H1 (cell line): ENCODE results near the gene KIF13A. TPM values are rescaled to one million over a fixed set of nuclear protein-coding genes. Genes with fewer than 3 reads are reported as not detected.

Source experiments
- CTCF ChIA-PET: fragments of 300-600 bp; sonication (Branson Sonifier 250); formaldehyde crosslinking; loops from one replicate; lab custom pipeline; 2021; ENCODE audit not compliant: partially characterized antibody; lab: Charles Lee
- POLR2A ChIA-PET: fragments of 300-600 bp; sonication (Branson Sonifier 250); formaldehyde crosslinking; loops from one replicate; lab custom pipeline; 2021; ENCODE audit warnings: inconsistent platforms; ENCODE audit not compliant: partially characterized antibody; lab: Charles Lee
- DNase-seq, 2 experiments: peaks; one replicate each; pipeline versions ENCODE4 v3.0.0 to v3.0.0-alpha.2; 2010 to 2022; ENCODE audit warnings: low spot score in 2 of 2, low read depth in 1 of 2, mixed read lengths in 1 of 2
- FAIRE-seq: peaks from 2 replicates; lab custom pipeline; 2011; peaks lifted over from hg19 to GRCh38; lab: Jason Lieb, UNC
- H2AFZ ChIP-seq: 2 replicates; pipeline ENCODE4 v1.8.1; 2012; ENCODE audit warnings: low read length, inconsistent platforms
- H2AK5ac ChIP-seq: 2 replicates; pipeline ENCODE4 v1.6.1; 2013; ENCODE audit warnings: low read depth, low read length
- H2BK120ac ChIP-seq: replicated peaks from 2 replicates; pipeline ENCODE3; 2013; ENCODE audit warnings: low read depth, low read length, inconsistent platforms
- H2BK12ac ChIP-seq: 2 replicates; pipeline ENCODE4 v1.6.1; 2013; ENCODE audit warnings: low read depth, low read length
- H2BK15ac ChIP-seq: 2 replicates; pipeline ENCODE4 v1.6.1; 2013; ENCODE audit warnings: low read length
- H2BK20ac ChIP-seq: 2 replicates; pipeline ENCODE4 v1.6.1; 2013; ENCODE audit warnings: low read length
- H2BK5ac ChIP-seq: 2 replicates; pipeline ENCODE4 v1.6.1; 2013; ENCODE audit warnings: low read depth, low read length
- H3K14ac ChIP-seq: 2 replicates; pipeline ENCODE4 v1.6.1; 2013; ENCODE audit warnings: inconsistent platforms; ENCODE audit not compliant: insufficient read length
- H3K18ac ChIP-seq: 2 replicates; pipeline ENCODE4 v1.6.1; 2013; ENCODE audit warnings: low read length; ENCODE audit errors: extremely low read depth
- H3K23ac ChIP-seq: 2 replicates; pipeline ENCODE4 v1.6.1; 2013; ENCODE audit warnings: inconsistent platforms; ENCODE audit not compliant: insufficient read length
- H3K23me2 ChIP-seq: 2 replicates; pipeline ENCODE4 v1.6.1; 2013; ENCODE audit warnings: low read depth, low read length
- H3K27ac ChIP-seq: 2 replicates; pipeline ENCODE4 v1.6.1; 2011; ENCODE audit warnings: low read depth, low read length, inconsistent platforms
- H3K27me3 ChIP-seq, 4 experiments: replicated peaks in 1 of 4; 1 replicate in 1 of 4; 2 replicates in 3 of 4; pipeline versions ENCODE4 v1.6.1 to v1.8.1; 2011 to 2013; ENCODE audit warnings: low read length in 3 of 4, mild to moderate bottlenecking in 3 of 4, inconsistent platforms in 2 of 4, mixed read lengths in 2 of 4, moderate library complexity in 1 of 4; ENCODE audit not compliant: control insufficient read depth in 3 of 4, insufficient read depth in 3 of 4; ENCODE audit errors: extremely low read depth in 1 of 4
- H3K36me3 ChIP-seq, 4 experiments: 2 replicates each; pipeline versions ENCODE4 v1.6.1 to v1.8.1; 2011 to 2013; ENCODE audit warnings: mild to moderate bottlenecking in 4 of 4, low read length in 3 of 4, moderate library complexity in 2 of 4, control low read depth in 1 of 4, inconsistent platforms in 1 of 4; ENCODE audit not compliant: insufficient read depth in 4 of 4, control insufficient read depth in 2 of 4
- H3K4ac ChIP-seq: replicated peaks from 2 replicates; pipeline ENCODE3; 2013; ENCODE audit warnings: low read length, low read depth, mixed read lengths, inconsistent platforms; ENCODE audit not compliant: insufficient read length
- H3K4me1 ChIP-seq, 4 experiments: replicated peaks in 1 of 4; 1 replicate in 1 of 4; 2 replicates in 3 of 4; pipeline versions ENCODE4 v1.6.1 to v1.8.1; 2011 to 2013; ENCODE audit warnings: low read length in 3 of 4, inconsistent platforms in 2 of 4, mixed read lengths in 1 of 4; ENCODE audit not compliant: insufficient read depth in 4 of 4, control insufficient read depth in 3 of 4
- H3K4me2 ChIP-seq, 2 experiments: 2 replicates each; pipeline versions ENCODE4 v1.6.1 to v1.8.1; 2011 to 2013; ENCODE audit warnings: low read depth in 2 of 2, low read length in 2 of 2, control low read depth in 1 of 2, inconsistent platforms in 1 of 2, mild to moderate bottlenecking in 1 of 2; ENCODE audit not compliant: insufficient read depth in 1 of 2
- H3K4me3 ChIP-seq, 4 experiments: fragments of 200-600, 300-600 bp in 1 of 4; sonication (generic), shearing (Covaris generic), sonication (Bioruptor Twin) in 1 of 4; 2 replicates each; pipeline versions ENCODE4 v1.5.1 to v1.8.1; 2011 to 2016; ENCODE audit warnings: low read length in 4 of 4, low read depth in 3 of 4, control low read depth in 2 of 4, inconsistent platforms in 2 of 4, mild to moderate bottlenecking in 2 of 4, mixed read lengths in 1 of 4, moderate library complexity in 1 of 4; ENCODE audit not compliant: insufficient read depth in 2 of 4; ENCODE audit errors: extremely low read depth in 1 of 4
- H3K56ac ChIP-seq: replicated peaks from 2 replicates; pipeline ENCODE3; 2013; ENCODE audit warnings: low read depth, mild to moderate bottlenecking, mixed read lengths, low read length, inconsistent platforms; ENCODE audit not compliant: insufficient read length
- H3K79me1 ChIP-seq: 2 replicates; pipeline ENCODE4 v1.6.1; 2013; ENCODE audit warnings: low read depth, low read length, control low read depth
- H3K79me2 ChIP-seq, 2 experiments: 2 replicates each; pipeline versions ENCODE4 v1.6.1 to v1.8.1; 2012 to 2013; ENCODE audit warnings: low read length in 2 of 2, mild to moderate bottlenecking in 2 of 2, inconsistent platforms in 1 of 2; ENCODE audit not compliant: insufficient read depth in 2 of 2, control insufficient read depth in 1 of 2
- H3K9ac ChIP-seq, 4 experiments: replicated peaks in 1 of 4; 1 replicate in 1 of 4; 2 replicates in 3 of 4; pipeline versions ENCODE4 v1.6.1 to v1.8.1; 2011 to 2013; ENCODE audit warnings: low read depth in 3 of 4, low read length in 3 of 4, control low read depth in 2 of 4, mild to moderate bottlenecking in 2 of 4, moderate library complexity in 2 of 4, inconsistent platforms in 1 of 4; ENCODE audit errors: extremely low read depth in 1 of 4
- H3K9me3 ChIP-seq, 2 experiments: 2 replicates each; pipeline versions ENCODE4 v1.6.1 to v1.8.1; 2012 to 2013; ENCODE audit warnings: mild to moderate bottlenecking in 2 of 2, moderate library complexity in 2 of 2, control low read depth in 1 of 2, inconsistent platforms in 1 of 2, low read depth in 1 of 2, low read length in 1 of 2, mixed read lengths in 1 of 2; ENCODE audit not compliant: insufficient read depth in 2 of 2
- H4K20me1 ChIP-seq, 2 experiments: replicated peaks in 1 of 2; 2 replicates each; pipeline versions ENCODE3 to v1.8.1; 2011 to 2013; ENCODE audit warnings: inconsistent platforms in 2 of 2, low read length in 2 of 2, mild to moderate bottlenecking in 1 of 2; ENCODE audit not compliant: insufficient read depth in 2 of 2, control insufficient read depth in 1 of 2
- H4K5ac ChIP-seq: 2 replicates; pipeline ENCODE4 v1.6.1; 2013; ENCODE audit warnings: low read length, low read depth, mixed read lengths, inconsistent platforms; ENCODE audit not compliant: insufficient read length
- H4K8ac ChIP-seq: 2 replicates; pipeline ENCODE4 v1.8.0; 2013; ENCODE audit warnings: mild to moderate bottlenecking, moderate library complexity, low read length, inconsistent platforms; ENCODE audit not compliant: insufficient read depth; ENCODE audit errors: extremely low read depth
- H4K91ac ChIP-seq: replicated peaks from 2 replicates; pipeline ENCODE3; 2013; ENCODE audit warnings: low read length, mixed read lengths, inconsistent platforms; ENCODE audit not compliant: insufficient read length
- CHD1 ChIP-seq: IDR thresholded peaks from 2 replicates; pipeline ENCODE4 v1.6.1; 2012; ENCODE audit warnings: low read depth, low read length, improper control_type of control experiment
- CHD2 ChIP-seq: IDR thresholded peaks from 2 replicates; pipeline ENCODE4 v1.6.1; 2012; ENCODE audit warnings: low read length, improper control_type of control experiment
- CTBP2 ChIP-seq: IDR thresholded peaks from 2 replicates; pipeline ENCODE4 v1.7.0; 2011; ENCODE audit warnings: borderline replicate concordance, mild to moderate bottlenecking, moderate library complexity, mixed read lengths, low read length; ENCODE audit not compliant: insufficient read depth, insufficient read length
- EZH2 ChIP-seq: fragments of 200-600 bp; sonication (generic); IDR thresholded peaks from 2 replicates; pipeline ENCODE4 v1.7.1; 2012; ENCODE audit warnings: low read depth, mild to moderate bottlenecking, moderate library complexity, low read length, inconsistent platforms; ENCODE audit not compliant: severe bottlenecking
- GABPA ChIP-seq: IDR thresholded peaks from 2 replicates; pipeline ENCODE4 v1.6.1; 2011; ENCODE audit warnings: mild to moderate bottlenecking, low read length, moderate library complexity, borderline replicate concordance; ENCODE audit not compliant: insufficient read depth
- KDM1A ChIP-seq: fragments of 200-600, 300-600 bp; sonication (generic); IDR thresholded peaks from 2 replicates; pipeline ENCODE4 v1.7.1; 2016; ENCODE audit warnings: mild to moderate bottlenecking, low read length, borderline replicate concordance
- PHF8 ChIP-seq: fragments of 200-600 bp; sonication (generic); conservative IDR thresholded peaks from 2 replicates; pipeline ENCODE4 v1.7.1; 2012; ENCODE audit warnings: low read depth, mild to moderate bottlenecking, inconsistent platforms, low read length, moderate library complexity
- POLR2AphosphoS5 ChIP-seq: IDR thresholded peaks from 2 replicates; pipeline ENCODE4 v1.6.1; 2011; ENCODE audit warnings: low read depth, low read length
- SIN3A ChIP-seq, 2 experiments: IDR thresholded peaks in 1 of 2; conservative IDR thresholded peaks in 1 of 2; 2 replicates each; pipeline ENCODE4 v1.6.1; 2011 to 2012; ENCODE audit warnings: low read length in 2 of 2, improper control_type of control experiment in 1 of 2, low read depth in 1 of 2, mild to moderate bottlenecking in 1 of 2
- ZNF274 ChIP-seq: IDR thresholded peaks from 2 replicates; pipeline ENCODE4 v1.7.0; 2012; ENCODE audit warnings: low read length, borderline replicate concordance; ENCODE audit errors: extremely low read depth
- WGBS, 2 experiments: shearing (Covaris generic) in 1 of 2; methylation state at CpG; one replicate each; pipeline versions ENCODE4 v1.1.6 to v1.1.7; 2013 to 2015; ENCODE audit warnings: low lambda C conversion rate in 2 of 2, mixed read lengths in 2 of 2, inconsistent platforms in 1 of 2, low coverage in 1 of 2, missing lambda C conversion rate in 1 of 2; ENCODE audit not compliant: insufficient replicate concordance in 2 of 2, insufficient coverage in 1 of 2, insufficient read length in 1 of 2; ENCODE audit errors: extremely low coverage in 1 of 2, missing lambda C conversion rate in 1 of 2; 5-methylcytosine and 5-hydroxymethylcytosine counted together
- polyA plus RNA-seq, 7 experiments: library from polyadenylated mRNA; depleted of rRNA in 3 of 7; stranded (reverse) in 5 of 7; unstranded in 2 of 7; fragments of >200 nt in 5 of 7; fragments of 200-250 nt in 2 of 7; gene quantifications; 1 replicate in 5 of 7; 2 replicates in 1 of 7; 4 replicates in 1 of 7; pipeline versions ENCODE4 v1.2.1 to v1.2.3, GENCODE V29; 2011 to 2013; ENCODE audit warnings: missing spikeins in 2 of 7, mixed read lengths in 2 of 7
- total RNA-seq: library from RNA; stranded (reverse); fragmentation: NEBNext Ultra II Directional; extraction: Animal tissue kit (Norgen Biotek cat#: 25700); gene quantifications from 2 replicates; pipeline ENCODE4 v1.2.1, GENCODE V29; 2021

The KIF13A gene
- total and polyA plus RNA-seq, 2 of the 8 experiments (the other 6 are each of a cell fraction or from before 2014, with no cell fraction given), result 14.7 to 40.8 TPM

DNA sequence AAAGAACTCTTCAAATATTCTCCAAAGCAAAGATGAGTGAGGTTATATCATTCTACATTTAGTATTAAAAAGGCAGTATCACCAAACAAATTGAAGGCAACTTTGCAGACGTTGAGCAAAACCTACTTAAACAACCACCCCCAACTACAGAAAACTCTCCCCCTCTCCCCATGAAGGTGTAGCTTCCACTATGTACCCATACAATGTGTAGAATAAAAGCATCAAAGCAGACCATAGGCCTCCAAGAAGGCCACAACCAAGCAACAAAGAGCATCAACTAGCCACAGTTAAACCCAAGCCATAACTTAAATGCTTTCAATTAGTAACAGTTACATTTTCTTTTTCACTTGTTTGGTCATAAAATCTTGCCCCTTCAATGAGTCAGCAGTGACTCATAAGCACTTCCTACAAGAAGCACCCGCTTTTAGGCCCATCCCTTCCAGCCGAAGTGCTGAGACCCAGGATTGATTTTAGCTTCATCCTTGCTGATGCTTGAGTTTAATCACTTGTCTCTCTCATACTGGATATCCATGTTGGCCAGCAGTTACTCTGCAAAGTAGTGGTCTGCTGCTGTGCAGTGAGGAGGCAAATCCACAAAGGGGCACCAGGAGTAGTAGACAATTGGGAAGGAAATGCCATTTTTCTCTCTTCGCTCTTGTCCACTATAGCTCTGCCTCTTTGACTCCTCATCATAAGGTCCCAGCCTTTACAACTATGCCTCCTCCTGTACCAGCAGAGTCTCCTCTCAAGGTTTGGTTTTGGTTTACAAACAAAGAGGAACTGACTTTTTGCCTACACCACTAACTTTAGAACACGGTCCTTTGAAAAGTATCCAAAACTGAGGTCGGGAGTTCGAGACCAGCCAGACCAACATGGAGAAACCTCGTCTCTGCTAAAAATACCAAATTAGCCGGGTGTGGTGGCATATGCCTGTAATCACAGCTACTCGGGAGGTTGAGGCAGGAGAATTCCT lies 272.3 kb downstream of the KIF13A start:
- no peak overlapping the region for H3K27ac ChIP-seq
- H2AK5ac ChIP-seq, result no peak overlapping the region
- no peak overlapping the region for H3K4me3 ChIP-seq
- H3K18ac ChIP-seq, result no peak overlapping the region
- DNase-seq (no peak), FAIRE-seq (no peak)
- H3K14ac ChIP-seq, result no peak overlapping the region
- TF ChIP-seq PHF8 (no peak), CHD1 (no peak), CTBP2 (no peak), CHD2 (no peak), KDM1A (no peak), SIN3A (conservative IDR thresholded peaks at IDR 0.05 in 1 of 2, IDR thresholded peaks at IDR 0.05 in 1 of 2; ENCODE audit: low read depth in 1 of 2, low read length in 2 of 2) (no peak), ZNF274 (no peak), EZH2 (no peak), POLR2AphosphoS5 (no peak), GABPA (no peak)
- no peaks in the 10 kb centered on the region for H3K79me1 ChIP-seq
- peaks cover 0 to 3% (median 2%) of the 10 kb centered on the region in 4 experiments; a peak in 3 of 7 replicates for H3K4me1 ChIP-seq
- no peak overlapping the region for H3K56ac ChIP-seq
- no peaks in the 10 kb centered on the region for H3K27me3 ChIP-seq
- H4K91ac ChIP-seq, result no peak overlapping the region
- H2BK12ac ChIP-seq, result no peak overlapping the region
- H3K4ac ChIP-seq, result no peak overlapping the region
- H3K36me3 ChIP-seq, result no peaks in the 10 kb centered on the region
- ChIA-PET CTCF (interaction anchor here (0.6 to 2.4 kb wide), 5 partner anchors 10 to 1925 kb away, joined by 3 to 5 read pairs (median 3); no protein-coding TSS in a partner anchor), POLR2A (interaction anchor here (0.7 to 2.2 kb wide), 5 partner anchors 8 to 134 kb away, joined by 3 to 8 read pairs (median 3); partner anchors contain the start of genes FAM8A1 and NUP153)
- no peak overlapping the region; the same call in 1 of the 2 replicates for H2BK15ac ChIP-seq
- no peak overlapping the region for H2BK20ac ChIP-seq
- no peak overlapping the region for H3K23ac ChIP-seq
- no peaks in the 10 kb centered on the region for H3K79me2 ChIP-seq
- H4K20me1 ChIP-seq, result no peaks in the 10 kb centered on the region
- H2BK120ac ChIP-seq, result no peak overlapping the region
- H2AFZ ChIP-seq, result peak overlapping the region; percentile 72
- no peak overlapping the region for H3K4me2 ChIP-seq
- no peak overlapping the region for H2BK5ac ChIP-seq
- H4K8ac ChIP-seq, result no peak overlapping the region
- no peak overlapping the region for H4K5ac ChIP-seq
- H3K9me3 ChIP-seq, result no peaks in the 10 kb centered on the region
- H3K9ac ChIP-seq, result no peak overlapping the region
- no peaks in the 10 kb centered on the region for H3K23me2 ChIP-seq
- 85% methylated on average over 10 of the region's 10 CpGs; no CpG with 5 or more reads in 1 of the 2 experiments for WGBS, 2 experiments
